DND-41 (cell line): ENCODE measurements around the gene CCDC91.

ENCODE experiments used
- EZH2 ChIP-seq: IDR thresholded peaks from 3 replicates; pipeline ENCODE4 v1.6.1; 2012; ENCODE audit warnings: borderline replicate concordance, low read depth, mild to moderate bottlenecking, moderate library complexity, low read length, inconsistent platforms; ENCODE audit not compliant: severe bottlenecking
- TF ChIP-seq, protein P1 (sequence below): IDR thresholded peaks from 2 replicates; pipeline ENCODE4 v1.5.1; 2012; ENCODE audit warnings: borderline replicate concordance, low read length, moderate library complexity, mild to moderate bottlenecking; ENCODE audit not compliant: poor library complexity, severe bottlenecking; ENCODE audit errors: extremely low read depth

DNA sequence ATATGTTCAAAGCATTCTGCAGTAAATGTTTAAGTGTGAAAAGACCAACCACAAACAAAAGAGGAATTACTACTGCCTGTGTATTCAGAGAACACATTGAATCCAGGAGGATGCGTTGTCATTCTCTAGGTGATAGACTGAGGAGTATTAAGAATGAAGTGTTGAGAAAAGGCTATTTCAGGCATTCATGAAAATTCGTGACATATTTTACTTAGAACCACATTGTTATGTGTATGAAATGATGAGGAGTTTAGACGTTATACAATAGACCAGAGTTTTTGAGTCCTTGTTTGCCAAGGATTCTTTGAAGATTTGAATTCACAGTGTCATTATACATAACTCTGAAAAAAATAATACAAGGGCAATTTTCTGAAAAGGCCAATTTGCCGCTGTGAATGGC, 251.8 kb downstream of the CCDC91 start:
- TF ChIP-seq, protein P1, sequence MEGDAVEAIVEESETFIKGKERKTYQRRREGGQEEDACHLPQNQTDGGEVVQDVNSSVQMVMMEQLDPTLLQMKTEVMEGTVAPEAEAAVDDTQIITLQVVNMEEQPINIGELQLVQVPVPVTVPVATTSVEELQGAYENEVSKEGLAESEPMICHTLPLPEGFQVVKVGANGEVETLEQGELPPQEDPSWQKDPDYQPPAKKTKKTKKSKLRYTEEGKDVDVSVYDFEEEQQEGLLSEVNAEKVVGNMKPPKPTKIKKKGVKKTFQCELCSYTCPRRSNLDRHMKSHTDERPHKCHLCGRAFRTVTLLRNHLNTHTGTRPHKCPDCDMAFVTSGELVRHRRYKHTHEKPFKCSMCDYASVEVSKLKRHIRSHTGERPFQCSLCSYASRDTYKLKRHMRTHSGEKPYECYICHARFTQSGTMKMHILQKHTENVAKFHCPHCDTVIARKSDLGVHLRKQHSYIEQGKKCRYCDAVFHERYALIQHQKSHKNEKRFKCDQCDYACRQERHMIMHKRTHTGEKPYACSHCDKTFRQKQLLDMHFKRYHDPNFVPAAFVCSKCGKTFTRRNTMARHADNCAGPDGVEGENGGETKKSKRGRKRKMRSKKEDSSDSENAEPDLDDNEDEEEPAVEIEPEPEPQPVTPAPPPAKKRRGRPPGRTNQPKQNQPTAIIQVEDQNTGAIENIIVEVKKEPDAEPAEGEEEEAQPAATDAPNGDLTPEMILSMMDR, result no peak
- no peak for TF ChIP-seq EZH2
